Keratinocyte (primary cell): ENCODE results near the gene LPCAT1.

ENCODE experiments used
- CTCF ChIP-seq, 3 experiments: IDR thresholded peaks in 1 of 3; conservative IDR thresholded peaks in 1 of 3; optimal IDR thresholded peaks in 1 of 3; 2 replicates in 2 of 3; 3 replicates in 1 of 3; pipeline versions ENCODE3 to v1.5.1; 2011; ENCODE audit warnings: low read length in 3 of 3, mild to moderate bottlenecking in 3 of 3, moderate library complexity in 2 of 3, control low read depth in 1 of 3, inconsistent platforms in 1 of 3; ENCODE audit not compliant: insufficient read depth in 2 of 3; ENCODE audit errors: extremely low read depth in 1 of 3
- EZH2 ChIP-seq: IDR thresholded peaks from one replicate; pipeline ENCODE4 v1.6.1; 2012; ENCODE audit warnings: inconsistent platforms, mild to moderate bottlenecking, low read length, moderate library complexity

DNA sequence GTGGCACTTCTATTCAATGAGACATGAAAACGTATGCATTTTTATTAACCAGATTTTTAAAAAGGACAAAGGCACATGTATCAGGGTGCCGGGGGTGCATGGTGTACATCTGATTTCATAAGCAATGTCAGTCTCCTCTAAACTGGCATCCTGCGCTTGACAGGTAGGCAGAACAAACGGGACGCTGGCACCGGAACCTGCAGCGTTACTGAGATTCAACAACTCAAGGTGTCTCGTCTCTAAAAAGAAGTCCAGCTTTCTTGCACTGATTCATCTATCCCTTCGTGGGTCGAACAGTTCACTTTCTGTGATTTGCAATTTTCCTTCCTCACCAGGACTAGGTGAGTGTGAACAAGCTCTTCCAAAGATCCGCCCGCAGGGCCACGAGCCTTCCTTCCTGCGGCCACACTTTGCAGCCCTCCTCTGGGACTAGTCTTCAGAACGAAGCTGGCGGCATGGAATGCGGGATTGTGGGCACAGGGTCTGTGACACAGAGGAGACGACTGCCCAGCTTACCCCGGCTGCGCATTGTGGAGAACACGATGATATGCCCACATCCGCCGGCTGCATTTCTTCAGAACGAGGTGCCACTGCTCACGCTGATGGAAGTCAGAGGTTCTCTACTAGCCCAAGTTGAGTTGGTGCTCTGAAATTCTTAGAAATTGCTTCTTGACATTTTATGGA, 85.7 kb downstream of the LPCAT1 start:
- no peak for TF ChIP-seq EZH2
- TF ChIP-seq CTCF (optimal IDR thresholded peaks at IDR 0.05 in 1 of 3, IDR thresholded peaks at IDR 0.05 in 1 of 3, conservative IDR thresholded peaks at IDR 0.05 in 1 of 3; ENCODE audit: extremely low read depth in 1 of 3, insufficient read depth in 2 of 3, low read length in 3 of 3) = no peak
